ENCODE results near the gene FOXP4. TPM values are rescaled to one million over a fixed set of nuclear protein-coding genes. Genes with fewer than 3 reads are reported as not detected.

The FOXP4 gene
- total and polyA plus RNA-seq, 4 donors: 2.5 to 16.0 (median 4.3) TPM

- TF ChIP-seq ZBTB33 (IDR thresholded peaks at IDR 0.05): no peak
- no peak for TF ChIP-seq EGR1 (IDR thresholded peaks at IDR 0.05; ENCODE audit: low read depth in 2 of 2)
- no peak for TF ChIP-seq REST (IDR thresholded peaks at IDR 0.05)
Measured at GRCh38 chr6:41530476-41530875, 15.7 kb upstream of the FOXP4 start (continued).

- H3K9ac ChIP-seq (ENCODE audit: low read depth in 1 of 2, low read length in 2 of 2): no peak overlapping the region
- H3K4me1 ChIP-seq (ENCODE audit: control insufficient read depth in 4 of 4, insufficient read depth in 4 of 4, low read length in 3 of 4): peaks cover 0 to 4% (median 0%) of the 10 kb centered on the region in 4 donors
- H3K36me3 ChIP-seq (ENCODE audit: control insufficient read depth in 4 of 4, insufficient read depth in 3 of 4, low read depth in 1 of 4, low read length in 3 of 4): no peaks in the 10 kb centered on the region
- TF ChIP-seq HNF4A (conservative IDR thresholded peaks at IDR 0.05) (no peak), REST (IDR thresholded peaks at IDR 0.05) (no peak), MAX (IDR thresholded peaks at IDR 0.05) (no peak), GABPA (IDR thresholded peaks at IDR 0.05 in 1 of 2, conservative IDR thresholded peaks at IDR 0.05 in 1 of 2) (no peak)
- no peak overlapping the region for H3K27ac ChIP-seq (ENCODE audit: low read depth in 1 of 2, low read length in 2 of 2)
- no peak for DNase-seq (ENCODE audit: low spot score)
- H3K27me3 ChIP-seq (ENCODE audit: control insufficient read depth in 4 of 4, insufficient read depth in 4 of 4, low read length in 3 of 4): peaks cover 0 to 3% (median 0%) of the 10 kb centered on the region in 4 donors
- no peak overlapping the region for H3K4me3 ChIP-seq (ENCODE audit: low read depth in 1 of 3, low read length in 3 of 3)
- H3K9me3 ChIP-seq (ENCODE audit: control insufficient read depth in 4 of 4, low read length in 3 of 4): no peaks in the 10 kb centered on the region
Measured at GRCh38 chr6:41531016-41531415, 15.2 kb upstream of the FOXP4 start.

- H3K27me3 ChIP-seq (ENCODE audit: control insufficient read depth in 4 of 4, insufficient read depth in 4 of 4, low read length in 3 of 4): peaks cover 0 to 3% (median 0%) of the 10 kb centered on the region in 4 donors
- H3K36me3 ChIP-seq (ENCODE audit: control insufficient read depth in 4 of 4, insufficient read depth in 3 of 4, low read depth in 1 of 4, low read length in 3 of 4): no peaks in the 10 kb centered on the region
- H3K9me3 ChIP-seq (ENCODE audit: control insufficient read depth in 4 of 4, low read length in 3 of 4): no peaks in the 10 kb centered on the region
- no peak for TF ChIP-seq NR2F2 (IDR thresholded peaks at IDR 0.05)
- no peak for TF ChIP-seq EGR1 (IDR thresholded peaks at IDR 0.05; ENCODE audit: low read depth in 2 of 2)
- TF ChIP-seq FOXA1 (IDR thresholded peaks at IDR 0.05): no peak
- TF ChIP-seq GABPA (IDR thresholded peaks at IDR 0.05 in 1 of 2, conservative IDR thresholded peaks at IDR 0.05 in 1 of 2): no peak
- TF ChIP-seq YY1 (IDR thresholded peaks at IDR 0.05): no peak
- H3K9ac ChIP-seq (ENCODE audit: low read depth in 1 of 2, low read length in 2 of 2): no peak overlapping the region
- 61% methylated on average over 22 of the region's 22 CpGs for WGBS
- H3K4me1 ChIP-seq (ENCODE audit: control insufficient read depth in 4 of 4, insufficient read depth in 4 of 4, low read length in 3 of 4): peaks cover 0 to 8% (median 2%) of the 10 kb centered on the region in 4 donors
- DNase-seq (ENCODE audit: low spot score): no peak
- no peak overlapping the region for H3K27ac ChIP-seq (ENCODE audit: low read depth in 1 of 2, low read length in 2 of 2)
- no peak overlapping the region for H3K4me3 ChIP-seq (ENCODE audit: low read depth in 1 of 3, low read length in 3 of 3)
Measured at GRCh38 chr6:41531591-41532582, 14.3 kb upstream of the FOXP4 start.

Data from liver (tissue), 9 donors.